Endothelial cell of umbilical vein (primary cell): ENCODE measurements around the gene SHLD2. TPM values are rescaled to one million over a fixed set of nuclear protein-coding genes. Genes with fewer than 3 reads are reported as not detected.
"Not testable (repeated sequence)": the region's sequence is repeated elsewhere in the genome, so short reads cannot be mapped to it uniquely, and the experiment has no call there.

Experiments used
- BruUV-seq: library from RNA; stranded (reverse); fragments of 400-500 nt; replicated peaks from 2 replicates; lab custom pipeline; 2021; lab: Mats Ljungman, UMichigan
- CTCF ChIA-PET: fragments of 300-600, 350-600 bp; sonication (Branson Sonifier 250); formaldehyde crosslinking; loops from one replicate; lab custom pipeline; 2021; ENCODE audit warnings: antibody characterized with exemption, inconsistent platforms; lab: Charles Lee
- POLR2A ChIA-PET: fragments of 300-600, 350-600 bp; sonication (Branson Sonifier 250); formaldehyde crosslinking; loops from one replicate; lab custom pipeline; 2021; ENCODE audit warnings: antibody characterized with exemption, inconsistent platforms; lab: Charles Lee
- DNase-seq: peaks from one replicate; pipeline ENCODE4 v3.0.0-alpha.2; 2011; ENCODE audit warnings: low read depth, low spot score
- FAIRE-seq: peaks from 2 replicates; lab custom pipeline; 2011; peaks lifted over from hg19 to GRCh38; lab: Jason Lieb, UNC
- H2AFZ ChIP-seq: 2 replicates; pipeline ENCODE4 v1.6.0; 2012; ENCODE audit warnings: low read depth, low read length, control low read depth, inconsistent platforms
- H3K27ac ChIP-seq: 2 replicates; pipeline ENCODE4 v1.5.1; 2011; ENCODE audit warnings: low read depth, mild to moderate bottlenecking, control low read depth, low read length, moderate library complexity; ENCODE audit not compliant: insufficient read depth
- H3K27me3 ChIP-seq, 2 experiments: 2 replicates each; pipeline versions ENCODE4 v1.6.0 to v1.6.1; 2011; ENCODE audit warnings: low read length in 2 of 2, mixed read lengths in 1 of 2; ENCODE audit not compliant: control insufficient read depth in 2 of 2, insufficient read depth in 2 of 2
- H3K36me3 ChIP-seq, 2 experiments: 2 replicates in 1 of 2; 3 replicates in 1 of 2; pipeline ENCODE4 v1.5.1; 2011; ENCODE audit warnings: low read length in 2 of 2, mild to moderate bottlenecking in 1 of 2, moderate library complexity in 1 of 2; ENCODE audit not compliant: control insufficient read depth in 2 of 2, insufficient read depth in 2 of 2; ENCODE audit errors: extremely low read depth in 1 of 2
- H3K4me1 ChIP-seq: 3 replicates; pipeline ENCODE4 v1.5.1; 2011; ENCODE audit warnings: mild to moderate bottlenecking, low read length; ENCODE audit not compliant: control insufficient read depth, insufficient read depth; ENCODE audit errors: extremely low read depth
- H3K4me2 ChIP-seq: 2 replicates; pipeline ENCODE4 v1.6.1; 2011; ENCODE audit warnings: low read length, control low read depth, mixed read lengths; ENCODE audit not compliant: insufficient read depth
- H3K4me3 ChIP-seq, 3 experiments: fragments of 200-600 bp in 1 of 3; sonication (generic), shearing (Covaris generic) in 1 of 3; replicated peaks in 1 of 3; 2 replicates each; pipeline ENCODE4 v1.5.1; 2011 to 2016; ENCODE audit warnings: control low read depth in 3 of 3, low read length in 3 of 3, mild to moderate bottlenecking in 2 of 3, inconsistent platforms in 1 of 3, low read depth in 1 of 3, moderate library complexity in 1 of 3; ENCODE audit not compliant: insufficient read depth in 1 of 3
- H3K79me2 ChIP-seq: 2 replicates; pipeline ENCODE4 v1.6.0; 2012; ENCODE audit warnings: low read length, inconsistent platforms; ENCODE audit not compliant: control insufficient read depth, insufficient read depth
- H3K9ac ChIP-seq: replicated peaks from 2 replicates; pipeline ENCODE3; 2011; ENCODE audit warnings: low read length, control low read depth; ENCODE audit not compliant: insufficient read depth; ENCODE audit errors: extremely low read depth
- H3K9me1 ChIP-seq: replicated peaks from 3 replicates; pipeline ENCODE4 v1.6.0; 2011; ENCODE audit warnings: mild to moderate bottlenecking, low read length; ENCODE audit not compliant: control insufficient read depth, insufficient read depth; ENCODE audit errors: extremely low read depth
- H3K9me3 ChIP-seq: replicated peaks from 2 replicates; pipeline ENCODE4 v1.5.1; 2012; ENCODE audit warnings: low read length, inconsistent platforms; ENCODE audit not compliant: control insufficient read depth, insufficient read depth
- H4K20me1 ChIP-seq: replicated peaks from 2 replicates; pipeline ENCODE3; 2011; ENCODE audit warnings: mild to moderate bottlenecking, low read length; ENCODE audit not compliant: control insufficient read depth, insufficient read depth; ENCODE audit errors: extremely low read depth
- dilution Hi-C: fragments of 300-500 bp; cut with MboI; formaldehyde crosslinking; loops from one replicate; pipeline ENCODE4 v1.15.0; 2019; ENCODE audit warnings: low sequenced_read_pairs; ENCODE audit not compliant: extremely low pct_ligation_motif_present
- intact Hi-C: fragments of 100-400 bp; cut with micrococcal nuclease; formaldehyde crosslinking; loops from one replicate; pipeline ENCODE4 v1.10.0; 2022
- polyA plus RNA-seq, 4 experiments: library from polyadenylated mRNA; depleted of rRNA in 3 of 4; stranded (reverse) in 3 of 4; unstranded in 1 of 4; fragments of >200 nt; gene quantifications; 2 replicates each; pipeline versions ENCODE4 v1.2.1 to v1.2.3, GENCODE V29; 2011 to 2012; ENCODE audit warnings: missing spikeins in 1 of 4
- total RNA-seq: library from RNA; stranded (reverse); gene quantifications from 2 replicates; pipeline ENCODE4 v1.2.3, GENCODE V29; 2021

The SHLD2 gene
- total and polyA plus RNA-seq, 2 donors (not counting 3 experiments of a cell fraction or from before 2014, with no cell fraction given): 6.1 to 22.4 TPM

GRCh38 chr10:87184421-87184820, 89.4 kb downstream of the SHLD2 start:
- FAIRE-seq, H3K27ac ChIP-seq, H4K20me1 ChIP-seq, DNase-seq, H3K36me3 ChIP-seq, CTCF ChIA-PET, H3K4me2 ChIP-seq, dilution Hi-C loops, H3K4me1 ChIP-seq, H3K4me3 ChIP-seq, BruUV-seq, intact Hi-C loops, H3K9me3 ChIP-seq, POLR2A ChIA-PET, H3K27me3 ChIP-seq, H2AFZ ChIP-seq, H3K9me1 ChIP-seq, H3K9ac ChIP-seq, H3K79me2 ChIP-seq: not testable (repeated sequence)

GRCh38 chr10:87186016-87186415, 91.0 kb downstream of the SHLD2 start:
- intact Hi-C loops, H3K9me3 ChIP-seq, DNase-seq, H2AFZ ChIP-seq, dilution Hi-C loops, H3K4me2 ChIP-seq, H3K27me3 ChIP-seq, POLR2A ChIA-PET, FAIRE-seq, H3K36me3 ChIP-seq, H3K79me2 ChIP-seq, CTCF ChIA-PET, H3K9ac ChIP-seq, H3K4me1 ChIP-seq, H3K27ac ChIP-seq, H3K9me1 ChIP-seq, H3K4me3 ChIP-seq, BruUV-seq, H4K20me1 ChIP-seq: not testable (repeated sequence)

GRCh38 chr10:87187573-87187972, 92.6 kb downstream of the SHLD2 start:
- H2AFZ ChIP-seq, H3K79me2 ChIP-seq, FAIRE-seq, H3K4me2 ChIP-seq, H3K27ac ChIP-seq, H3K36me3 ChIP-seq, H3K4me1 ChIP-seq, intact Hi-C loops, H4K20me1 ChIP-seq, H3K4me3 ChIP-seq, H3K9me1 ChIP-seq, H3K27me3 ChIP-seq, dilution Hi-C loops, POLR2A ChIA-PET, CTCF ChIA-PET, BruUV-seq, H3K9ac ChIP-seq, DNase-seq, H3K9me3 ChIP-seq: not testable (repeated sequence)

DNA sequence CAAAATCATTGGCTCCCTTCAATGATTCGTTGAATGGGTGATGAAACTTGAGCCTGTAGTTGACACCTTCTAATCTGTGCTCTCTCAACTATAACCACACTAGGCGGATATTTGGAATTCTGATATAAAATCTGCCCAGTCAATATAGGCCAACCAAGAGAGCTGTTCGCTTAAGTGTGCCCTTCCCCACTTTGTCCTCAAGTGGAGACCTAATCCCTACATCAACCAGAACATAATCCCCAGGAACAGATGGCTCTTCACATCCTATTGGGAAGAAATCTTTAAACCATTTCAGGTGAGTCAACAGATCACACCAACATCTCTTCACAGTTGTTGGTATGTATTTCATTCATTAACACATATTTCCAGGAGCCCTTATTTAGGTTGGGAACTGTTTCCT, 96.8 kb downstream of the SHLD2 start:
- H3K79me2 ChIP-seq, POLR2A ChIA-PET, H3K9me3 ChIP-seq, dilution Hi-C loops, H3K9me1 ChIP-seq, H3K27me3 ChIP-seq, H3K4me3 ChIP-seq, H2AFZ ChIP-seq, CTCF ChIA-PET, intact Hi-C loops, H3K27ac ChIP-seq, H3K4me2 ChIP-seq, H3K36me3 ChIP-seq, H3K4me1 ChIP-seq, DNase-seq, H3K9ac ChIP-seq, FAIRE-seq, BruUV-seq, H4K20me1 ChIP-seq: not testable (repeated sequence)
